GM12892 (cell line): ENCODE data around the gene SLC7A6.

Experiments
- POLR2A ChIP-seq: IDR thresholded peaks from 2 replicates; pipeline ENCODE4 v1.6.1; 2011; ENCODE audit warnings: low read depth, low read length, control low read depth
- POLR2AphosphoS5 ChIP-seq: IDR thresholded peaks from 2 replicates; pipeline ENCODE4 v1.6.1; 2011; ENCODE audit warnings: low read depth, low read length, control low read depth
- TAF1 ChIP-seq: IDR thresholded peaks from 2 replicates; pipeline ENCODE4 v1.6.1; 2011; ENCODE audit warnings: low read depth, mild to moderate bottlenecking, control low read depth, low read length, borderline replicate concordance

DNA sequence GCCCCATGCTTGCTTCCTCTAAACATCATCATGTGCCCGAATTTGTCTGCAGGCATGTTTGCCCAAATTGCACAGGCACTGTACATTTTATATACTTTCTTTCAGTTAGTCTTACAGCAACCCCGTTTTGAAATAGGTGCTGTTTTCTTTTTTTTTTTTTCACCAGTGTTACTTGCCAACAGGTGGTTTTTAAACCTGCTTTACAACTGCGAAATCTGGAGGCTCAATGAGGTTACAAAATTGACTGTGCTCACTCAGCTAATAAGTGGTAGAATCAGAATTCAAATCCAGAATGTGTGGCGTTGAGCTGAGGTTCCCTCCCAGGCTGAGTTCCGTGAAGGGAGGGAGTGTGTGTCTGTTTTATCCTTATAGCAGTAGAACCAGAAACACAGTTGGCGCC, 13.4 kb upstream of the SLC7A6 start:
- TF ChIP-seq POLR2A (no peak), POLR2AphosphoS5 (no peak), TAF1 (no peak)
